ENCODE results near the gene RPRD1A.

GRCh38 chr18:36066686-36067054, 689 bp downstream of the RPRD1A start:
- TF ChIP-seq POLR2A (IDR thresholded peaks at IDR 0.05) (no peak), CTCF (IDR thresholded peaks at IDR 0.05) (no peak)

All from breast epithelium (tissue), 3 donors.